GM23338 (cell line): ENCODE measurements around the gene MYO3B. TPM values are rescaled to one million over a fixed set of nuclear protein-coding genes. Genes with fewer than 3 reads are reported as not detected.

Experiments
- ATAC-seq: fragments of 200-7000 bp; cut with Tn5 transposase; 3 replicates; pipeline ENCODE4 v1.9.1; 2020
- DNase-seq: peaks from one replicate; pipeline ENCODE4 v3.0.0-alpha.2; 2015; ENCODE audit warnings: low spot score
- H2AFZ ChIP-seq: fragments of 200-600 bp; sonication (generic); 2 replicates; pipeline ENCODE4 v1.8.0; 2016; ENCODE audit warnings: antibody characterized with exemption, mild to moderate bottlenecking, moderate library complexity
- H3F3A ChIP-seq: fragments of 200-600 bp; sonication (generic); replicated peaks from 2 replicates; pipeline ENCODE4 v1.8.0; 2017; ENCODE audit warnings: antibody characterized with exemption, mixed run types, low read depth
- H3K27ac ChIP-seq: fragments of 200-600 bp; sonication (generic); 2 replicates; pipeline ENCODE4 v1.6.1; 2016; ENCODE audit warnings: low read depth
- H3K27me3 ChIP-seq: fragments of 200-600 bp; sonication (generic); 2 replicates; pipeline ENCODE4 v1.8.0; 2016; ENCODE audit warnings: mild to moderate bottlenecking, mixed run types, moderate library complexity; ENCODE audit not compliant: insufficient read depth
- H3K36me3 ChIP-seq: fragments of 200-600 bp; sonication (generic); 2 replicates; pipeline ENCODE4 v1.8.0; 2016; ENCODE audit warnings: mild to moderate bottlenecking; ENCODE audit not compliant: insufficient read depth
- H3K4me1 ChIP-seq: fragments of 200-600 bp; sonication (generic); 2 replicates; pipeline ENCODE4 v1.8.0; 2016; ENCODE audit warnings: mild to moderate bottlenecking, moderate library complexity; ENCODE audit not compliant: insufficient read depth
- H3K4me2 ChIP-seq: fragments of 200-600 bp; sonication (generic); 2 replicates; pipeline ENCODE4 v1.7.1; 2017; ENCODE audit warnings: mixed run types
- H3K4me3 ChIP-seq: fragments of 200-600 bp; sonication (generic); 2 replicates; pipeline ENCODE4 v1.6.1; 2016; ENCODE audit warnings: mixed run types
- H3K79me2 ChIP-seq: fragments of 200-600 bp; sonication (generic); replicated peaks from 2 replicates; pipeline ENCODE4 v1.8.0; 2017; ENCODE audit warnings: mild to moderate bottlenecking; ENCODE audit not compliant: insufficient read depth
- H3K9me2 ChIP-seq: fragments of 200-600 bp; sonication (generic); 2 replicates; pipeline ENCODE4 v1.8.0; 2017; ENCODE audit not compliant: insufficient read depth
- H4K20me1 ChIP-seq: fragments of 200-600 bp; sonication (generic); replicated peaks from 2 replicates; pipeline ENCODE4 v1.8.0; 2017; ENCODE audit warnings: mild to moderate bottlenecking; ENCODE audit not compliant: insufficient read depth
- H3K27ac Mint-ChIP-seq: 2 replicates; pipeline ENCODE4 v1.8.0; 2020; ENCODE audit warnings: inconsistent platforms, mild to moderate bottlenecking, moderate library complexity, mixed read lengths
- H3K27me3 Mint-ChIP-seq: 3 replicates; pipeline ENCODE4 v1.8.0; 2022; ENCODE audit warnings: low read depth, mild to moderate bottlenecking, moderate library complexity, mixed read lengths, inconsistent platforms; ENCODE audit not compliant: insufficient read depth, poor library complexity
- H3K36me3 Mint-ChIP-seq: 3 replicates; pipeline ENCODE4 v1.8.0; 2021; ENCODE audit warnings: low read depth, mild to moderate bottlenecking, inconsistent platforms, moderate library complexity, mixed read lengths
- H3K4me1 Mint-ChIP-seq: 3 replicates; pipeline ENCODE4 v1.8.0; 2020; ENCODE audit warnings: mild to moderate bottlenecking, inconsistent platforms, mixed read lengths
- H3K4me3 Mint-ChIP-seq: 3 replicates; pipeline ENCODE4 v1.8.0; 2021; ENCODE audit warnings: moderate library complexity, mild to moderate bottlenecking, inconsistent platforms, mixed read lengths
- H3K9me3 Mint-ChIP-seq: 3 replicates; pipeline ENCODE4 v1.8.0; 2020; ENCODE audit warnings: moderate library complexity, mild to moderate bottlenecking, inconsistent platforms, mixed read lengths
- EZH2 ChIP-seq: fragments of 200-600 bp; sonication (generic); IDR thresholded peaks from one replicate; pipeline ENCODE4 v1.8.0; 2017; ENCODE audit warnings: antibody characterized with exemption, mild to moderate bottlenecking, low read depth; ENCODE audit not compliant: unreplicated experiment
- EZH2phosphoT487 ChIP-seq: fragments of 200-600 bp; sonication (generic); IDR thresholded peaks from one replicate; pipeline ENCODE4 v1.8.1; 2018; ENCODE audit warnings: antibody characterized with exemption; ENCODE audit not compliant: unreplicated experiment
- JUNB ChIP-seq: IDR thresholded peaks from one replicate; pipeline ENCODE4 v1.6.1; 2016; ENCODE audit warnings: antibody characterized with exemption; ENCODE audit not compliant: unreplicated experiment
- polyA plus RNA-seq: library from polyadenylated mRNA; unstranded; fragments of >200 nt; fragmentation: Nextera tagmentation; extraction: Ambion mirVana; gene quantifications from 2 replicates; pipeline ENCODE4 v1.2.1, GENCODE V29; 2016
- total RNA-seq: library from RNA; depleted of rRNA; stranded (reverse); fragments of >200 nt; shearing (Covaris generic); gene quantifications from 2 replicates; pipeline ENCODE4 v1.2.3, GENCODE V29; 2014
- TF ChIP-seq, protein P1 (sequence below), 2 experiments: fragments of 200-600 bp in 1 of 2; sonication (generic) in 1 of 2; conservative IDR thresholded peaks; 2 replicates each; pipeline versions ENCODE4 v1.5.1 to v1.6.1; 2016 to 2017; ENCODE audit warnings: antibody characterized with exemption in 2 of 2, low read depth in 2 of 2, mild to moderate bottlenecking in 2 of 2, moderate library complexity in 1 of 2
- TF ChIP-seq, protein P2 (sequence below): fragments of 250-450 bp; sonication (Bioruptor Pico); IDR thresholded peaks from 2 replicates; pipeline ENCODE4 v1.5.0; 2020; ENCODE audit warnings: mild to moderate bottlenecking, moderate library complexity

MYO3B gene
- total and polyA plus RNA-seq, 2 experiments from 2014 or later, result 0.42 TPM; not detected in 1

GRCh38 chr2:170365686-170366085, 187.7 kb downstream of the MYO3B start:
- Histone ChIP-seq H2AFZ (no peak overlapping the region), H3K36me3 (no peaks in the 10 kb centered on the region), H3K9me2 (no peaks in the 10 kb centered on the region; the same call in 1 of the 2 replicates), H3K4me1 (peaks cover 54% of the 10 kb centered on the region), H3K79me2 (no peaks in the 10 kb centered on the region), H4K20me1 (no peaks in the 10 kb centered on the region), H3K27ac (no peak overlapping the region), H3K4me3 (no peak overlapping the region), H3K27me3 (no peaks in the 10 kb centered on the region), H3F3A (no peaks in the 10 kb centered on the region), H3K4me2 (no peak overlapping the region; the same call in 1 of the 2 replicates)
- Mint-ChIP-seq H3K9me3 (no peaks in the 10 kb centered on the region), H3K4me1 (peaks cover 69% of the 10 kb centered on the region), H3K4me3 (no peak overlapping the region), H3K27me3 (peaks cover under 1% of the 10 kb centered on the region), H3K36me3 (no peaks in the 10 kb centered on the region), H3K27ac (no peak overlapping the region)
- ATAC-seq (no peak), DNase-seq (no peak)
- TF ChIP-seq, protein P1, sequence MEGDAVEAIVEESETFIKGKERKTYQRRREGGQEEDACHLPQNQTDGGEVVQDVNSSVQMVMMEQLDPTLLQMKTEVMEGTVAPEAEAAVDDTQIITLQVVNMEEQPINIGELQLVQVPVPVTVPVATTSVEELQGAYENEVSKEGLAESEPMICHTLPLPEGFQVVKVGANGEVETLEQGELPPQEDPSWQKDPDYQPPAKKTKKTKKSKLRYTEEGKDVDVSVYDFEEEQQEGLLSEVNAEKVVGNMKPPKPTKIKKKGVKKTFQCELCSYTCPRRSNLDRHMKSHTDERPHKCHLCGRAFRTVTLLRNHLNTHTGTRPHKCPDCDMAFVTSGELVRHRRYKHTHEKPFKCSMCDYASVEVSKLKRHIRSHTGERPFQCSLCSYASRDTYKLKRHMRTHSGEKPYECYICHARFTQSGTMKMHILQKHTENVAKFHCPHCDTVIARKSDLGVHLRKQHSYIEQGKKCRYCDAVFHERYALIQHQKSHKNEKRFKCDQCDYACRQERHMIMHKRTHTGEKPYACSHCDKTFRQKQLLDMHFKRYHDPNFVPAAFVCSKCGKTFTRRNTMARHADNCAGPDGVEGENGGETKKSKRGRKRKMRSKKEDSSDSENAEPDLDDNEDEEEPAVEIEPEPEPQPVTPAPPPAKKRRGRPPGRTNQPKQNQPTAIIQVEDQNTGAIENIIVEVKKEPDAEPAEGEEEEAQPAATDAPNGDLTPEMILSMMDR (conservative IDR thresholded peaks at IDR 0.05; ENCODE audit: low read depth in 2 of 2), result no peak
- no peak for TF ChIP-seq JUNB
- no peak for TF ChIP-seq EZH2phosphoT487
- TF ChIP-seq, protein P2, sequence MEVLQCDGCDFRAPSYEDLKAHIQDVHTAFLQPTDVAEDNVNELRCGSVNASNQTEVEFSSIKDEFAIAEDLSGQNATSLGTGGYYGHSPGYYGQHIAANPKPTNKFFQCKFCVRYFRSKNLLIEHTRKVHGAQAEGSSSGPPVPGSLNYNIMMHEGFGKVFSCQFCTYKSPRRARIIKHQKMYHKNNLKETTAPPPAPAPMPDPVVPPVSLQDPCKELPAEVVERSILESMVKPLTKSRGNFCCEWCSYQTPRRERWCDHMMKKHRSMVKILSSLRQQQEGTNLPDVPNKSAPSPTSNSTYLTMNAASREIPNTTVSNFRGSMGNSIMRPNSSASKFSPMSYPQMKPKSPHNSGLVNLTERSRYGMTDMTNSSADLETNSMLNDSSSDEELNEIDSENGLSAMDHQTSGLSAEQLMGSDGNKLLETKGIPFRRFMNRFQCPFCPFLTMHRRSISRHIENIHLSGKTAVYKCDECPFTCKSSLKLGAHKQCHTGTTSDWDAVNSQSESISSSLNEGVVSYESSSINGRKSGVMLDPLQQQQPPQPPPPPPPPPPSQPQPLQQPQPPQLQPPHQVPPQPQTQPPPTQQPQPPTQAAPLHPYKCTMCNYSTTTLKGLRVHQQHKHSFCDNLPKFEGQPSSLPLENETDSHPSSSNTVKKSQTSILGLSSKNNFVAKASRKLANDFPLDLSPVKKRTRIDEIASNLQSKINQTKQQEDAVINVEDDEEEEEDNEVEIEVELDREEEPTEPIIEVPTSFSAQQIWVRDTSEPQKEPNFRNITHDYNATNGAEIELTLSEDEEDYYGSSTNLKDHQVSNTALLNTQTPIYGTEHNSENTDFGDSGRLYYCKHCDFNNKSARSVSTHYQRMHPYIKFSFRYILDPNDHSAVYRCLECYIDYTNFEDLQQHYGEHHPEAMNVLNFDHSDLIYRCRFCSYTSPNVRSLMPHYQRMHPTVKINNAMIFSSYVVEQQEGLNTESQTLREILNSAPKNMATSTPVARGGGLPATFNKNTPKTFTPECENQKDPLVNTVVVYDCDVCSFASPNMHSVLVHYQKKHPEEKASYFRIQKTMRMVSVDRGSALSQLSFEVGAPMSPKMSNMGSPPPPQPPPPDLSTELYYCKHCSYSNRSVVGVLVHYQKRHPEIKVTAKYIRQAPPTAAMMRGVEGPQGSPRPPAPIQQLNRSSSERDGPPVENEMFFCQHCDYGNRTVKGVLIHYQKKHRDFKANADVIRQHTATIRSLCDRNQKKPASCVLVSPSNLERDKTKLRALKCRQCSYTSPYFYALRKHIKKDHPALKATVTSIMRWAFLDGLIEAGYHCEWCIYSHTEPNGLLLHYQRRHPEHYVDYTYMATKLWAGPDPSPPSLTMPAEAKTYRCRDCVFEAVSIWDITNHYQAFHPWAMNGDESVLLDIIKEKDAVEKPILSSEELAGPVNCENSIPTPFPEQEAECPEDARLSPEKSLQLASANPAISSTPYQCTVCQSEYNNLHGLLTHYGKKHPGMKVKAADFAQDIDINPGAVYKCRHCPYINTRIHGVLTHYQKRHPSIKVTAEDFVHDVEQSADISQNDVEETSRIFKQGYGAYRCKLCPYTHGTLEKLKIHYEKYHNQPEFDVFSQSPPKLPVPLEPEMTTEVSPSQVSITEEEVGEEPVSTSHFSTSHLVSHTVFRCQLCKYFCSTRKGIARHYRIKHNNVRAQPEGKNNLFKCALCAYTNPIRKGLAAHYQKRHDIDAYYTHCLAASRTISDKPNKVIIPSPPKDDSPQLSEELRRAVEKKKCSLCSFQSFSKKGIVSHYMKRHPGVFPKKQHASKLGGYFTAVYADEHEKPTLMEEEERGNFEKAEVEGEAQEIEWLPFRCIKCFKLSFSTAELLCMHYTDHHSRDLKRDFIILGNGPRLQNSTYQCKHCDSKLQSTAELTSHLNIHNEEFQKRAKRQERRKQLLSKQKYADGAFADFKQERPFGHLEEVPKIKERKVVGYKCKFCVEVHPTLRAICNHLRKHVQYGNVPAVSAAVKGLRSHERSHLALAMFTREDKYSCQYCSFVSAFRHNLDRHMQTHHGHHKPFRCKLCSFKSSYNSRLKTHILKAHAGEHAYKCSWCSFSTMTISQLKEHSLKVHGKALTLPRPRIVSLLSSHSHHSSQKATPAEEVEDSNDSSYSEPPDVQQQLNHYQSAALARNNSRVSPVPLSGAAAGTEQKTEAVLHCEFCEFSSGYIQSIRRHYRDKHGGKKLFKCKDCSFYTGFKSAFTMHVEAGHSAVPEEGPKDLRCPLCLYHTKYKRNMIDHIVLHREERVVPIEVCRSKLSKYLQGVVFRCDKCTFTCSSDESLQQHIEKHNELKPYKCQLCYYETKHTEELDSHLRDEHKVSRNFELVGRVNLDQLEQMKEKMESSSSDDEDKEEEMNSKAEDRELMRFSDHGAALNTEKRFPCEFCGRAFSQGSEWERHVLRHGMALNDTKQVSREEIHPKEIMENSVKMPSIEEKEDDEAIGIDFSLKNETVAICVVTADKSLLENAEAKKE (CRISPR knock-in tag), result no peak; the same call in 1 of the 2 replicates
- TF ChIP-seq EZH2, result no peak
